GM06990 (cell line): Measurements from ENCODE around the gene EIF2S3.

ENCODE experiments used
- DNase-seq: peaks from one replicate; pipeline ENCODE4 v3.0.0-alpha.2; 2011; ENCODE audit not compliant: insufficient read length; ENCODE audit errors: extremely low read depth
- H3K27me3 ChIP-seq: replicated peaks from 2 replicates; pipeline ENCODE4 v1.6.0; 2011; ENCODE audit warnings: low read length; ENCODE audit not compliant: control insufficient read depth, insufficient read depth
- H3K36me3 ChIP-seq: 2 replicates; pipeline ENCODE4 v1.5.1; 2011; ENCODE audit warnings: low read length; ENCODE audit not compliant: control insufficient read depth, insufficient read depth
- H3K4me3 ChIP-seq: replicated peaks from 2 replicates; pipeline ENCODE4 v1.5.1; 2011; ENCODE audit warnings: low read depth, mild to moderate bottlenecking, control low read depth, low read length
- CTCF ChIP-seq: IDR thresholded peaks from 2 replicates; pipeline ENCODE4 v1.5.1; 2011; ENCODE audit warnings: low read length, control low read depth, mild to moderate bottlenecking, inconsistent platforms; ENCODE audit not compliant: insufficient read depth, poor library complexity, severe bottlenecking

EIF2S3 gene

GRCh38 chrX:24097741-24098260, 43.0 kb downstream of the EIF2S3 start:
- H3K27me3 ChIP-seq, result no peaks in the 10 kb centered on the region
- no peak for DNase-seq
- no peaks in the 10 kb centered on the region for H3K36me3 ChIP-seq
- no peak overlapping the region for H3K4me3 ChIP-seq
- no peak for TF ChIP-seq CTCF

- DNase-seq, result no peak
- no peak overlapping the region for H3K4me3 ChIP-seq
- H3K36me3 ChIP-seq, result no peaks in the 10 kb centered on the region
- TF ChIP-seq CTCF, result no peak
- H3K27me3 ChIP-seq, result no peaks in the 10 kb centered on the region
Measured at GRCh38 chrX:24098932-24099331, 44.2 kb downstream of the EIF2S3 start.

GRCh38 chrX:24099394-24099793, 44.6 kb downstream of the EIF2S3 start:
- no peaks in the 10 kb centered on the region for H3K36me3 ChIP-seq
- no peak for TF ChIP-seq CTCF
- no peak for DNase-seq
- no peak overlapping the region for H3K4me3 ChIP-seq
- no peaks in the 10 kb centered on the region for H3K27me3 ChIP-seq

- H3K4me3 ChIP-seq, result no peak overlapping the region
- no peaks in the 10 kb centered on the region for H3K36me3 ChIP-seq
- H3K27me3 ChIP-seq, result no peaks in the 10 kb centered on the region
- no peak for DNase-seq
- TF ChIP-seq CTCF, result no peak
Measured at GRCh38 chrX:24100713-24101112, 46.0 kb downstream of the EIF2S3 start.

- no peaks in the 10 kb centered on the region for H3K27me3 ChIP-seq
- H3K4me3 ChIP-seq, result no peak overlapping the region
- H3K36me3 ChIP-seq, result no peaks in the 10 kb centered on the region
- TF ChIP-seq CTCF, result no peak
- DNase-seq, result no peak
Measured at GRCh38 chrX:24110069-24110468, 55.3 kb downstream of the EIF2S3 start.

- DNase-seq, result no peak
- TF ChIP-seq CTCF, result no peak
- Histone ChIP-seq H3K36me3 (no peaks in the 10 kb centered on the region), H3K4me3 (no peak overlapping the region), H3K27me3 (no peaks in the 10 kb centered on the region)
Measured at GRCh38 chrX:24113181-24113580, 58.4 kb downstream of the EIF2S3 start.
